PC-9 (cell line): ENCODE measurements around the gene ABCB10.

ENCODE experiments used
- CTCF ChIP-seq: fragments of 200-600 bp; sonication (generic); conservative IDR thresholded peaks from 2 replicates; pipeline ENCODE4 v1.6.1; 2017; ENCODE audit warnings: mixed run types, antibody characterized with exemption, mild to moderate bottlenecking, moderate library complexity
- EZH2 ChIP-seq: fragments of 200-600 bp; sonication (generic); IDR thresholded peaks from 2 replicates; pipeline ENCODE4 v1.8.0; 2017; ENCODE audit warnings: antibody characterized with exemption, low read depth

- TF ChIP-seq EZH2 (no peak), CTCF (no peak)
Measured at GRCh38 chr1:229607370-229607769, 48.9 kb upstream of the ABCB10 start.
